A549 (cell line): ENCODE measurements around the gene CFAP46. TPM values are rescaled to one million over a fixed set of nuclear protein-coding genes. Genes with fewer than 3 reads are reported as not detected.
"Not testable (repeated sequence)": the region's sequence is repeated elsewhere in the genome, so short reads cannot be mapped to it uniquely, and the experiment has no call there.

Experiments
- ATAC-seq, 2 experiments: fragments of 200-7000 bp in 1 of 2; fragments of >200 bp in 1 of 2; cut with Nextera tagmentation in 1 of 2; cut with Tn5 transposase in 1 of 2; 3 replicates each; pipeline versions ENCODE4 v1.8.0 to v1.9.1; 2018 to 2020; ENCODE audit warnings: mild to moderate bottlenecking in 1 of 2, moderate library complexity in 1 of 2
- CTCF ChIA-PET: fragments of 300-600 bp; sonication (Branson Sonifier 250); formaldehyde crosslinking; extraction: SDS; loops from one replicate; lab custom pipeline; 2021; ENCODE audit warnings: antibody characterized with exemption, inconsistent platforms; lab: Yijun Ruan, JAX
- POLR2A ChIA-PET: fragments of 350-600 bp; formaldehyde crosslinking; extraction: SDS; loops from one replicate; lab custom pipeline; 2021; ENCODE audit warnings: antibody characterized with exemption, inconsistent platforms; lab: Yijun Ruan, JAX
- DNase-seq, 2 experiments: peaks; one replicate each; pipeline versions ENCODE4 v3.0.0 to v3.0.0-alpha.2; 2011 to 2016; ENCODE audit warnings: low read depth in 1 of 2, low spot score in 1 of 2
- FAIRE-seq: peaks from 2 replicates; lab custom pipeline; 2011; peaks lifted over from hg19 to GRCh38; lab: Jason Lieb, UNC
- H3K27ac ChIP-seq, 2 experiments: fragments of >200 bp; sonication (Bioruptor Twin); formaldehyde crosslinking; 3 replicates each; pipeline ENCODE4 v1.5.1; 2016 to 2017
- H3K4me1 ChIP-seq: fragments of >200 bp; sonication (Bioruptor Twin); formaldehyde crosslinking; 3 replicates; pipeline ENCODE4 v1.6.1; 2016
- H3K4me2 ChIP-seq: fragments of >200 bp; sonication (Bioruptor Twin); formaldehyde crosslinking; 3 replicates; pipeline ENCODE4 v1.6.1; 2016
- H3K4me3 ChIP-seq: fragments of >200 bp; sonication (Bioruptor Twin); formaldehyde crosslinking; 3 replicates; pipeline ENCODE4 v1.5.1; 2016
- H3K9me3 ChIP-seq: fragments of >200 bp; sonication (Bioruptor Twin); formaldehyde crosslinking; 3 replicates; pipeline ENCODE4 v1.6.1; 2016
- CBX8 ChIP-seq: fragments of 200-600 bp; sonication (generic); IDR thresholded peaks from 2 replicates; pipeline ENCODE4 v1.6.1; 2016
- ESRRA ChIP-seq: fragments of 150-350 bp; IDR thresholded peaks from 2 replicates; pipeline ENCODE4 v1.6.1; 2014; ENCODE audit warnings: mild to moderate bottlenecking, low read length, borderline replicate concordance
- FOSL2 ChIP-seq, 2 experiments: fragments of 450-650 bp in 1 of 2; fragments of >200 bp in 1 of 2; sonication (Bioruptor Twin) in 1 of 2; formaldehyde crosslinking; IDR thresholded peaks; 2 replicates each; pipeline versions ENCODE4 v1.5.0 to v1.6.1; 2016 to 2020; ENCODE audit warnings: mild to moderate bottlenecking in 1 of 2, moderate library complexity in 1 of 2
- HDAC2 ChIP-seq: fragments of 200-600 bp; sonication (generic); IDR thresholded peaks from 2 replicates; pipeline ENCODE4 v1.6.1; 2016
- HEYL ChIP-seq: fragments of 250-450 bp; sonication (Bioruptor Pico); IDR thresholded peaks from 2 replicates; pipeline ENCODE4 v1.8.0; 2021; ENCODE audit warnings: mild to moderate bottlenecking, moderate library complexity
- KDM1A ChIP-seq: fragments of 200-600 bp; sonication (generic); IDR thresholded peaks from 2 replicates; pipeline ENCODE4 v1.6.1; 2016; ENCODE audit warnings: low read depth, mild to moderate bottlenecking
- KDM5A ChIP-seq: fragments of 200-600 bp; sonication (generic); IDR thresholded peaks from 2 replicates; pipeline ENCODE4 v1.6.1; 2016; ENCODE audit warnings: antibody characterized with exemption, mild to moderate bottlenecking
- MAFK ChIP-seq: fragments of 450-650 bp; IDR thresholded peaks from 2 replicates; pipeline ENCODE4 v1.6.1; 2014; ENCODE audit not compliant: partially characterized antibody
- MYC ChIP-seq: IDR thresholded peaks from 2 replicates; pipeline ENCODE4 v1.6.1; 2012; ENCODE audit warnings: mild to moderate bottlenecking, inconsistent platforms, low read length, improper control_type of control experiment, borderline replicate concordance
- NFE2L2 ChIP-seq: fragments of 150-350 bp; conservative IDR thresholded peaks from 2 replicates; pipeline ENCODE4 v1.6.1; 2014; ENCODE audit warnings: low read length
- RARB ChIP-seq: fragments of 250-450 bp; sonication (Bioruptor Pico); IDR thresholded peaks from 2 replicates; pipeline ENCODE4 v1.8.0; 2021; ENCODE audit warnings: mild to moderate bottlenecking, moderate library complexity
- RCOR1 ChIP-seq: fragments of 150-350 bp; IDR thresholded peaks from 2 replicates; pipeline ENCODE4 v1.6.1; 2014; ENCODE audit warnings: antibody characterized with exemption, low read length, low read depth
- RNF2 ChIP-seq: fragments of 200-600 bp; sonication (generic); IDR thresholded peaks from 2 replicates; pipeline ENCODE4 v1.6.1; 2016; ENCODE audit warnings: low read depth, mild to moderate bottlenecking, antibody characterized with exemption, moderate library complexity, borderline replicate concordance
- ZFP36 ChIP-seq: fragments of 450-650 bp; IDR thresholded peaks from 2 replicates; pipeline ENCODE4 v1.6.1; 2014; ENCODE audit warnings: borderline replicate concordance; ENCODE audit not compliant: partially characterized antibody
- WGBS: methylation state at CpG from one replicate; pipeline ENCODE4 v1.1.6; 2017; ENCODE audit errors: missing lambda C conversion rate; 5-methylcytosine and 5-hydroxymethylcytosine counted together
- polyA plus RNA-seq, 4 experiments: library from polyadenylated mRNA; depleted of rRNA in 3 of 4; stranded (reverse); fragments of >200 nt; fragmentation: RNase III in 1 of 4; extraction: RNeasy Plus Mini Kit Qiagen cat#74134 plus additional on column Dnase treatment in 1 of 4; gene quantifications; 2 replicates in 3 of 4; 3 replicates in 1 of 4; pipeline ENCODE4 v1.2.3, GENCODE V29; 2011 to 2017
- TF ChIP-seq, protein P1 (sequence below): IDR thresholded peaks from 2 replicates; pipeline ENCODE4 v1.6.1; 2012
- TF ChIP-seq, protein P2 (sequence below): IDR thresholded peaks from 2 replicates; pipeline ENCODE4 v1.6.1; 2012; ENCODE audit warnings: low read depth, borderline replicate concordance
- TF ChIP-seq, protein P3 (sequence below): fragments of 250-450 bp; sonication (Bioruptor Pico); IDR thresholded peaks from 2 replicates; pipeline ENCODE4 v1.5.0; 2021; ENCODE audit warnings: mild to moderate bottlenecking, moderate library complexity, borderline replicate concordance
- TF ChIP-seq, protein P4 (sequence below): fragments of 250-450 bp; sonication (Bioruptor Pico); IDR thresholded peaks from 2 replicates; pipeline ENCODE4 v1.5.0; 2020; ENCODE audit warnings: low read depth, mild to moderate bottlenecking, moderate library complexity
- TF ChIP-seq, protein P5 (sequence below): fragments of >200 bp; sonication (Bioruptor Twin); formaldehyde crosslinking; IDR thresholded peaks from 3 replicates; pipeline ENCODE4 v1.6.1; 2016
- TF ChIP-seq, protein P6 (sequence below): fragments of 150-350 bp; IDR thresholded peaks from 2 replicates; pipeline ENCODE4 v1.6.1; 2014; ENCODE audit warnings: low read depth, mild to moderate bottlenecking, low read length

CFAP46 gene
- polyA plus RNA-seq, 2 of the 4 experiments (the other 2 are of a cell fraction), result 0.88 to 1.8 TPM

DNA sequence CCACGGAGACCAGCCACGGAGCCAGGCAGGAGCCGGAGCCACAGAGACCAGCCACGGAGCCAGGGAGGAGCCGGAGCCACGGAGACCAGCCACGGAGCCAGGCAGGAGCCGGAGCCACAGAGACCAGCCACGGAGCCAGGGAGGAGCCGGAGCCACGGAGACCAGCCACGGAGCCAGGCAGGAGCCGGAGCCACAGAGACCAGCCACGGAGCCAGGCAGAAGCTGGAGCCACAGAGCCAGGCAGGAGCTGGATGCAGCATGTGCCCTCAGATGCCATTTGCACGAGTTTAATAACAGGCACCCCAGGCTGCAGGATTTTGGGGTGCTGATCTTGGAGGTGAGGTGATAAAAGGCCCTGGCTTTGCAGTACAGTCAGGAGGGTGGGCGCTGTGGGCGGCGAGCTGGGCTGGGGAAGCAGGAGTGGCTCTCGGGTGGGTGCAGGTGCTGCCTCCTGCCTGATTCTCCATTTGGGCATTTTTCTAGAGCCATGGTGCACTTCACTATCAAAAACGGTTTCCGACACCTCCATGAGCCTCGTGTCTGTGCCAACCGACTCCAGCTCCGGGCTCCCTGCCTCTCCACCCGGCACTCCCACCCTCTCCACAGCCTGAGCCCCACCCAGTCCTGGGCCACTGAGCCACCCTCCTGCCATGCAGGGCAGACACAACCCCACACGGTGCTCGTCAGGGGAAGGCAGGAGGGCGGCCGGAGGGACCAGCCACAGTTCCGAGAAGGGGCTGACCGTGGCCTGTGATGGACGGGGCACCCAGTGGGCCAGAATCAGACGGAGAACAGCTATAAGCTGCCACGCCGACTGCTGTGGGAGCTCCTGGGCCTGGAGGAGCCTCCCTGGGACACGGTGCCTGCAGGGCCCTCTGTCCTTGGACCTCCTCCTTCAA lies 115.6 kb downstream of the CFAP46 start:
- ChIA-PET CTCF (interaction anchor here (1.7 kb wide), 1 partner anchor 12 kb away, joined by 5 read pairs; no protein-coding TSS in a partner anchor), POLR2A (no interaction called here)
- H3K4me1 ChIP-seq, result no peaks in the 10 kb centered on the region
- no peak for DNase-seq
- no peak for FAIRE-seq
- no peak overlapping the region for H3K27ac ChIP-seq
- H3K4me3 ChIP-seq, result no peak overlapping the region
- peaks cover 6% of the 10 kb centered on the region; the same call in 2 of the 3 replicates for H3K9me3 ChIP-seq
- H3K4me2 ChIP-seq, result no peak overlapping the region
- no peak for TF ChIP-seq NFE2L2
- TF ChIP-seq ZFP36, result no peak
- TF ChIP-seq RNF2, result no peak
- TF ChIP-seq MYC, result no peak
- TF ChIP-seq, protein P1, sequence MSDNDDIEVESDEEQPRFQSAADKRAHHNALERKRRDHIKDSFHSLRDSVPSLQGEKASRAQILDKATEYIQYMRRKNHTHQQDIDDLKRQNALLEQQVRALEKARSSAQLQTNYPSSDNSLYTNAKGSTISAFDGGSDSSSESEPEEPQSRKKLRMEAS, result no peak
- TF ChIP-seq, protein P2, sequence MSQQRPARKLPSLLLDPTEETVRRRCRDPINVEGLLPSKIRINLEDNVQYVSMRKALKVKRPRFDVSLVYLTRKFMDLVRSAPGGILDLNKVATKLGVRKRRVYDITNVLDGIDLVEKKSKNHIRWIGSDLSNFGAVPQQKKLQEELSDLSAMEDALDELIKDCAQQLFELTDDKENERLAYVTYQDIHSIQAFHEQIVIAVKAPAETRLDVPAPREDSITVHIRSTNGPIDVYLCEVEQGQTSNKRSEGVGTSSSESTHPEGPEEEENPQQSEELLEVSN, result no peak
- TF ChIP-seq FOSL2 (IDR thresholded peaks at IDR 0.05), result no peak
- TF ChIP-seq FOSL2 (CRISPR knock-in tag; IDR thresholded peaks at IDR 0.05), result no peak
- TF ChIP-seq KDM5A, result no peak
- TF ChIP-seq ESRRA, result no peak
- TF ChIP-seq, protein P3, sequence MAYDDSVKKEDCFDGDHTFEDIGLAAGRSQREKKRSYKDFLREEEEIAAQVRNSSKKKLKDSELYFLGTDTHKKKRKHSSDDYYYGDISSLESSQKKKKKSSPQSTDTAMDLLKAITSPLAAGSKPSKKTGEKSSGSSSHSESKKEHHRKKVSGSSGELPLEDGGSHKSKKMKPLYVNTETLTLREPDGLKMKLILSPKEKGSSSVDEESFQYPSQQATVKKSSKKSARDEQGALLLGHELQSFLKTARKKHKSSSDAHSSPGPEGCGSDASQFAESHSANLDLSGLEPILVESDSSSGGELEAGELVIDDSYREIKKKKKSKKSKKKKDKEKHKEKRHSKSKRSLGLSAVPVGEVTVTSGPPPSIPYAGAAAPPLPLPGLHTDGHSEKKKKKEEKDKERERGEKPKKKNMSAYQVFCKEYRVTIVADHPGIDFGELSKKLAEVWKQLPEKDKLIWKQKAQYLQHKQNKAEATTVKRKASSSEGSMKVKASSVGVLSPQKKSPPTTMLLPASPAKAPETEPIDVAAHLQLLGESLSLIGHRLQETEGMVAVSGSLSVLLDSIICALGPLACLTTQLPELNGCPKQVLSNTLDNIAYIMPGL, result no peak
- 58% methylated on average over 24 of the region's 36 CpGs for WGBS
- no peak for ATAC-seq

DNA sequence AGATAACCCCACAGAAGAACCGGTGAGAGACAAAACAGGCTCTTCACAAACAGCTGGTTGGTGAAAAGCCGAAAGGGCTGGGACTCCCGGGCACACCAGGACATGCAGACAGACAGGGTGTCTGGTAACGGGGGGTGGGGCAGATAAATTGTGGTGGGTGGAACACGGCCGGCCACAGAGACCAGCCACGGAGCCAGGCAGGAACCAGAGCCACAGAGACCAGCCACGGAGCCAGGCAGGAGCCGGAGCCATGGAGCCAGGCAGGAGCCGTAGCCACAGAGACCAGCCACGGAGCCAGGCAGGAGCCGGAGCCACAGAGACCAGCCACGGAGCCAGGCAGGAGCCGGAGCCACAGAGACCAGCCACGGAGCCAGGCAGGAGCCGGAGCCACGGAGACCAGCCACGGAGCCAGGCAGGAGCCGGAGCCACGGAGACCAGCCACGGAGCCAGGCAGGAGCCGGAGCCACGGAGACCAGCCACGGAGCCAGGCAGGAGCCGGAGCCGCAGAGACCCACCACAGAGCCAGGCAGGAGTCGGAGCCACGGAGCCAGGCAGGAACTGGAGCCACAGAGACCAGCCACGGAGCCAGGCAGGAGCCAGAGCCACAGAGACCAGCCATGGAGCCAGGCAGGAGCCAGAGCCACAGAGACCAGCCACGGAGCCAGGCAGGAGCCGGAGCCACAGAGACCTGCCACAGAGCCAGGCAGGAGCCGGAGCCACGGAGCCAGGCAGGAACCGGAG lies 116.4 kb downstream of the CFAP46 start:
- DNase-seq, FAIRE-seq, H3K27ac ChIP-seq, H3K4me2 ChIP-seq, H3K4me1 ChIP-seq, POLR2A ChIA-PET, H3K4me3 ChIP-seq, H3K9me3 ChIP-seq, ATAC-seq: not testable (repeated sequence)
- CTCF ChIA-PET, result interaction anchor here (1.7 kb wide), 1 partner anchor 12 kb away, joined by 5 read pairs; no protein-coding TSS in a partner anchor
- WGBS, result 56% methylated on average over 19 of the region's 34 CpGs

DNA sequence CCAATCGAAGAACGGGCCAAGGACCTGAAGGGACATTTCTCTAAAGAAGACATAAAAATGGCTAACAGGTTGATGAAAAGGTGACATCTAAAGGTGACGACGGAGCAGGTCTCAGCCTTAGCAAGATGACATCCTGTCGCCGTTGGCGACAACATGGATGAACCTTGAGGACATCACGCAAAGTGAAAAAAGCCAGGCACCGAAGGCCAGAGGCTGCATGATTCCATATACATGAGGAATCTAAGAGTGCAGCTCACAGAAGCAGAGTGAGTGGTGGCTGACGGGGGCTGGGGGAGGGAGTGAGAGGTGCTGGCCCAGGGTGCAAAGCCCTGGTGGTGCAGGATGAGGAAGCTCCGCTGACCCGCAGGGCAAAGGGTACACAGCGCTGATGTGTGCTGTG lies 122.3 kb downstream of the CFAP46 start:
- peaks cover 10% of the 10 kb centered on the region for H3K9me3 ChIP-seq
- FAIRE-seq, result no peak
- no peak overlapping the region for H3K27ac ChIP-seq
- TF ChIP-seq RARB (CRISPR knock-in tag) (no peak), HDAC2 (no peak), ESRRA (no peak), HEYL (CRISPR knock-in tag) (no peak), RCOR1 (no peak), MAFK (no peak), KDM1A (no peak), CBX8 (no peak)
- TF ChIP-seq, protein P4, sequence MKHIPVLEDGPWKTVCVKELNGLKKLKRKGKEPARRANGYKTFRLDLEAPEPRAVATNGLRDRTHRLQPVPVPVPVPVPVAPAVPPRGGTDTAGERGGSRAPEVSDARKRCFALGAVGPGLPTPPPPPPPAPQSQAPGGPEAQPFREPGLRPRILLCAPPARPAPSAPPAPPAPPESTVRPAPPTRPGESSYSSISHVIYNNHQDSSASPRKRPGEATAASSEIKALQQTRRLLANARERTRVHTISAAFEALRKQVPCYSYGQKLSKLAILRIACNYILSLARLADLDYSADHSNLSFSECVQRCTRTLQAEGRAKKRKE, result no peak
- TF ChIP-seq, protein P5, sequence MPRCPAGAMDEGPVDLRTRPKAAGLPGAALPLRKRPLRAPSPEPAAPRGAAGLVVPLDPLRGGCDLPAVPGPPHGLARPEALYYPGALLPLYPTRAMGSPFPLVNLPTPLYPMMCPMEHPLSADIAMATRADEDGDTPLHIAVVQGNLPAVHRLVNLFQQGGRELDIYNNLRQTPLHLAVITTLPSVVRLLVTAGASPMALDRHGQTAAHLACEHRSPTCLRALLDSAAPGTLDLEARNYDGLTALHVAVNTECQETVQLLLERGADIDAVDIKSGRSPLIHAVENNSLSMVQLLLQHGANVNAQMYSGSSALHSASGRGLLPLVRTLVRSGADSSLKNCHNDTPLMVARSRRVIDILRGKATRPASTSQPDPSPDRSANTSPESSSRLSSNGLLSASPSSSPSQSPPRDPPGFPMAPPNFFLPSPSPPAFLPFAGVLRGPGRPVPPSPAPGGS, result no peak
- TF ChIP-seq, protein P6, sequence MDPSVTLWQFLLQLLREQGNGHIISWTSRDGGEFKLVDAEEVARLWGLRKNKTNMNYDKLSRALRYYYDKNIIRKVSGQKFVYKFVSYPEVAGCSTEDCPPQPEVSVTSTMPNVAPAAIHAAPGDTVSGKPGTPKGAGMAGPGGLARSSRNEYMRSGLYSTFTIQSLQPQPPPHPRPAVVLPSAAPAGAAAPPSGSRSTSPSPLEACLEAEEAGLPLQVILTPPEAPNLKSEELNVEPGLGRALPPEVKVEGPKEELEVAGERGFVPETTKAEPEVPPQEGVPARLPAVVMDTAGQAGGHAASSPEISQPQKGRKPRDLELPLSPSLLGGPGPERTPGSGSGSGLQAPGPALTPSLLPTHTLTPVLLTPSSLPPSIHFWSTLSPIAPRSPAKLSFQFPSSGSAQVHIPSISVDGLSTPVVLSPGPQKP, result no peak
- no peak overlapping the region for H3K4me3 ChIP-seq
- ChIA-PET CTCF (interaction anchor here (0.9 kb wide), 1 partner anchor 30 kb away, joined by 3 read pairs; no protein-coding TSS in a partner anchor), POLR2A (no interaction called here)
- WGBS, result 61% methylated on average over 13 of the region's 13 CpGs
- H3K4me2 ChIP-seq, result no peak overlapping the region
- DNase-seq, result no peak
- no peaks in the 10 kb centered on the region for H3K4me1 ChIP-seq
- ATAC-seq, result no peak
